Loucy (cell line): ENCODE measurements around the gene RALGPS1.

ENCODE experiments used
- H2AFZ ChIP-seq: fragments of 200-600 bp; sonication (generic); 2 replicates; pipeline ENCODE4 v1.6.0; 2016; ENCODE audit warnings: antibody characterized with exemption, mild to moderate bottlenecking, low read length, moderate library complexity
- H3F3A ChIP-seq: fragments of 200-600 bp; 2 replicates; pipeline ENCODE4 v1.6.0; 2016; ENCODE audit warnings: antibody characterized with exemption, low read depth, mild to moderate bottlenecking
- H3K27me3 ChIP-seq: fragments of 200-600 bp; sonication (generic); 2 replicates; pipeline ENCODE4 v1.6.1; 2014; ENCODE audit warnings: low read length, mild to moderate bottlenecking; ENCODE audit not compliant: insufficient read depth, poor library complexity, severe bottlenecking
- H3K36me3 ChIP-seq: fragments of 200-600 bp; sonication (generic); 2 replicates; pipeline ENCODE4 v1.6.1; 2016; ENCODE audit warnings: low read length; ENCODE audit not compliant: insufficient read depth
- H3K4me1 ChIP-seq: fragments of 200-600 bp; sonication (generic); 2 replicates; pipeline ENCODE4 v1.5.1; 2014; ENCODE audit warnings: low read length, mild to moderate bottlenecking; ENCODE audit not compliant: insufficient read depth, poor library complexity, severe bottlenecking
- H3K4me2 ChIP-seq: fragments of 200-600 bp; sonication (generic); 2 replicates; pipeline ENCODE4 v1.6.0; 2014; ENCODE audit warnings: antibody characterized with exemption, low read length, low read depth, mild to moderate bottlenecking; ENCODE audit not compliant: poor library complexity, severe bottlenecking
- H3K4me3 ChIP-seq: fragments of 200-600 bp; sonication (generic); 2 replicates; pipeline ENCODE4 v1.5.1; 2014; ENCODE audit warnings: low read length, mild to moderate bottlenecking, mixed read lengths; ENCODE audit not compliant: poor library complexity, severe bottlenecking
- H3K79me2 ChIP-seq: fragments of 200-600 bp; sonication (generic); 2 replicates; pipeline ENCODE4 v1.6.1; 2014; ENCODE audit warnings: low read length; ENCODE audit not compliant: insufficient read depth
- H3K9ac ChIP-seq: fragments of 200-600 bp; sonication (generic); 2 replicates; pipeline ENCODE4 v1.6.0; 2014; ENCODE audit warnings: mild to moderate bottlenecking, low read depth, low read length, moderate library complexity; ENCODE audit not compliant: poor library complexity, severe bottlenecking
- H3K9me2 ChIP-seq: fragments of 200-600 bp; sonication (generic); replicated peaks from 2 replicates; pipeline ENCODE4 v1.6.1; 2016; ENCODE audit warnings: low read depth, low read length, mixed read lengths
- H3K9me3 ChIP-seq: fragments of 200-600 bp; sonication (generic); 2 replicates; pipeline ENCODE4 v1.6.1; 2014; ENCODE audit warnings: mild to moderate bottlenecking, antibody characterized with exemption, low read length, low read depth; ENCODE audit not compliant: insufficient read depth
- H4K20me1 ChIP-seq: fragments of 200-600 bp; sonication (generic); 2 replicates; pipeline ENCODE4 v1.6.0; 2014; ENCODE audit warnings: antibody characterized with exemption, low read length, mild to moderate bottlenecking; ENCODE audit not compliant: insufficient read depth, poor library complexity, severe bottlenecking
- CTCF ChIP-seq: fragments of 200-600 bp; sonication (generic); conservative IDR thresholded peaks from 2 replicates; pipeline ENCODE4 v1.5.1; 2014; ENCODE audit warnings: mild to moderate bottlenecking, antibody characterized with exemption, low read length
- EZH2phosphoT487 ChIP-seq: fragments of 200-600 bp; IDR thresholded peaks from 2 replicates; pipeline ENCODE4 v1.6.1; 2018; ENCODE audit warnings: antibody characterized with exemption, mild to moderate bottlenecking, moderate library complexity, borderline replicate concordance

The RALGPS1 gene

GRCh38 chr9:127263664-127264063 lies 349.1 kb downstream of the RALGPS1 start:
- no peak overlapping the region for H3K4me3 ChIP-seq
- TF ChIP-seq CTCF (no peak), EZH2phosphoT487 (no peak)
- peaks cover 7% of the 10 kb centered on the region for H3K27me3 ChIP-seq
- no peak overlapping the region for H3K9ac ChIP-seq
- no peaks in the 10 kb centered on the region for H3K36me3 ChIP-seq
- no peaks in the 10 kb centered on the region for H3K4me1 ChIP-seq
- no peaks in the 10 kb centered on the region for H3K9me3 ChIP-seq
- H4K20me1 ChIP-seq: no peaks in the 10 kb centered on the region
- no peaks in the 10 kb centered on the region for H3K79me2 ChIP-seq
- H2AFZ ChIP-seq: no peak overlapping the region
- no peaks in the 10 kb centered on the region for H3K9me2 ChIP-seq
- no peaks in the 10 kb centered on the region for H3F3A ChIP-seq
- H3K4me2 ChIP-seq: no peak overlapping the region

GRCh38 chr9:127264462-127265219 lies 350.1 kb downstream of the RALGPS1 start, which contains the start of gene GARNL3:
TSS of gene GARNL3 (plus strand) at chr9:127264774. CDS start at chr9:127264878, 104 bp downstream.
- H2AFZ ChIP-seq: no peak within 1 kb of the TSS
- H3K36me3 ChIP-seq: no peaks in the 10 kb centered on the region
- no peak within 1 kb of the TSS for H3K4me3 ChIP-seq
- no peak for TF ChIP-seq EZH2phosphoT487
- no peak for TF ChIP-seq CTCF
- H3K79me2 ChIP-seq: no peaks in the 10 kb centered on the region
- no peaks in the 10 kb centered on the region for H4K20me1 ChIP-seq
- H3K9me3 ChIP-seq: no peaks in the 10 kb centered on the region
- H3K4me1 ChIP-seq: no peaks in the 10 kb centered on the region
- H3K4me2 ChIP-seq: no peak within 1 kb of the TSS
- peaks cover 7% of the 10 kb centered on the region for H3K27me3 ChIP-seq
- H3K9ac ChIP-seq: no peak within 1 kb of the TSS
- H3F3A ChIP-seq: no peaks in the 10 kb centered on the region
- no peaks in the 10 kb centered on the region for H3K9me2 ChIP-seq

GRCh38 chr9:127267793-127268525 lies 353.4 kb downstream of the RALGPS1 start:
- peaks cover 7% of the 10 kb centered on the region for H3K27me3 ChIP-seq
- TF ChIP-seq EZH2phosphoT487 (no peak), CTCF (no peak)
- no peaks in the 10 kb centered on the region for H3K4me1 ChIP-seq
- H3K9me3 ChIP-seq: no peaks in the 10 kb centered on the region
- H3K9me2 ChIP-seq: no peaks in the 10 kb centered on the region
- H3K36me3 ChIP-seq: no peaks in the 10 kb centered on the region
- no peak overlapping the region for H3K4me2 ChIP-seq
- no peaks in the 10 kb centered on the region for H3K79me2 ChIP-seq
- no peak overlapping the region for H2AFZ ChIP-seq
- no peak overlapping the region for H3K4me3 ChIP-seq
- H4K20me1 ChIP-seq: no peaks in the 10 kb centered on the region
- no peak overlapping the region for H3K9ac ChIP-seq
- no peaks in the 10 kb centered on the region for H3F3A ChIP-seq
